NB4 (cell line): ENCODE measurements around the gene COL26A1.
"Not testable (repeated sequence)": the region's sequence is repeated elsewhere in the genome, so short reads cannot be mapped to it uniquely, and the experiment has no call there.

ENCODE experiments used
- CTCF ChIP-seq: IDR thresholded peaks from one replicate; pipeline ENCODE4 v1.5.1; 2012; ENCODE audit warnings: low read depth, low read length
- MAX ChIP-seq: IDR thresholded peaks from 2 replicates; pipeline ENCODE4 v1.6.1; 2011; ENCODE audit warnings: low read depth, low read length
- MYC ChIP-seq: IDR thresholded peaks from 2 replicates; pipeline ENCODE4 v1.6.1; 2011; ENCODE audit warnings: low read depth, low read length
- POLR2A ChIP-seq: IDR thresholded peaks from 2 replicates; pipeline ENCODE4 v1.6.1; 2011; ENCODE audit warnings: mild to moderate bottlenecking; ENCODE audit not compliant: insufficient read length; ENCODE audit errors: extremely low read depth

GRCh38 chr7:101349300-101349699 lies 13.4 kb upstream of the COL26A1 start:
- TF ChIP-seq CTCF, MAX, POLR2A, MYC: not testable (repeated sequence)
